Measurements from ENCODE around the gene EPN3. TPM values are rescaled to one million over a fixed set of nuclear protein-coding genes. Genes with fewer than 3 reads are reported as not detected.
A peak's percentile ranks its signal among the peaks of the same experiment; 100 is the strongest.

Gene EPN3
- polyA plus RNA-seq, 1 experiment: not detected

GRCh38 chr17:50508573-50509460 is 23.7 kb upstream of the EPN3 start:
- Histone ChIP-seq H3K4me3 (ENCODE audit: low read depth, low read length) (peak overlapping the region; percentile 49), H3K36me3 (ENCODE audit: control insufficient read depth, insufficient read depth, low read length) (no peaks in the 10 kb centered on the region), H3K27me3 (ENCODE audit: control insufficient read depth, insufficient read depth, low read length) (no peaks in the 10 kb centered on the region)
- DNase-seq (ENCODE audit: low read depth): no peak
- POLR2A ChIA-PET: no interaction called here
- CTCF ChIA-PET: interaction anchor here (0.7 to 1.5 kb wide), 3 partner anchors 8 to 27 kb away, joined by 3 to 6 read pairs (median 4); no protein-coding TSS in a partner anchor
- no peak for TF ChIP-seq CTCF (IDR thresholded peaks at IDR 0.05; ENCODE audit: insufficient read depth, low read depth, low read length)

- CTCF ChIA-PET: interaction anchor here (1.6 kb wide), 1 partner anchor 32 kb away, joined by 4 read pairs; the partner anchor contains the start of gene RSAD1
- POLR2A ChIA-PET: no interaction called here
- H3K36me3 ChIP-seq (ENCODE audit: control insufficient read depth, insufficient read depth, low read length): no peaks in the 10 kb centered on the region
- no peak for TF ChIP-seq CTCF (IDR thresholded peaks at IDR 0.05; ENCODE audit: insufficient read depth, low read depth, low read length)
- H3K27me3 ChIP-seq (ENCODE audit: control insufficient read depth, insufficient read depth, low read length): peaks cover 2% of the 10 kb centered on the region; the same call in 1 of the 2 replicates
- no peak for DNase-seq (ENCODE audit: low read depth)
- H3K4me3 ChIP-seq (ENCODE audit: low read depth, low read length): no peak overlapping the region
These were observed 21.5 kb upstream of the EPN3 start for GRCh38 chr17:50511058-50511457.

GRCh38 chr17:50513495-50513894 is 19.0 kb upstream of the EPN3 start:
- Histone ChIP-seq H3K36me3 (ENCODE audit: control insufficient read depth, insufficient read depth, low read length) (no peaks in the 10 kb centered on the region), H3K27me3 (ENCODE audit: control insufficient read depth, insufficient read depth, low read length) (peaks cover 2% of the 10 kb centered on the region; the same call in 1 of the 2 replicates), H3K4me3 (ENCODE audit: low read depth, low read length) (no peak overlapping the region)
- CTCF ChIA-PET: interaction anchor here (0.8 kb wide), 1 partner anchor 29 kb away, joined by 3 read pairs; no protein-coding TSS in a partner anchor
- no peak for DNase-seq (ENCODE audit: low read depth)
- POLR2A ChIA-PET: no interaction called here
- TF ChIP-seq CTCF (IDR thresholded peaks at IDR 0.05; ENCODE audit: insufficient read depth, low read depth, low read length): no peak

- no peak for DNase-seq (ENCODE audit: low read depth)
- H3K36me3 ChIP-seq (ENCODE audit: control insufficient read depth, insufficient read depth, low read length): no peaks in the 10 kb centered on the region
- POLR2A ChIA-PET: no interaction called here
- no peak overlapping the region for H3K4me3 ChIP-seq (ENCODE audit: low read depth, low read length)
- CTCF ChIA-PET: interaction anchor here (0.8 to 3.5 kb wide), 3 partner anchors 8 to 36 kb away, joined by 3 to 14 read pairs (median 3); no protein-coding TSS in a partner anchor
- TF ChIP-seq CTCF (IDR thresholded peaks at IDR 0.05; ENCODE audit: insufficient read depth, low read depth, low read length): no peak
- H3K27me3 ChIP-seq (ENCODE audit: control insufficient read depth, insufficient read depth, low read length): peaks cover 2% of the 10 kb centered on the region; the same call in 1 of the 2 replicates
These were observed 18.1 kb upstream of the EPN3 start for GRCh38 chr17:50514388-50514787.
